Measurements from ENCODE around the gene TNS3.

The TNS3 gene

DNA sequence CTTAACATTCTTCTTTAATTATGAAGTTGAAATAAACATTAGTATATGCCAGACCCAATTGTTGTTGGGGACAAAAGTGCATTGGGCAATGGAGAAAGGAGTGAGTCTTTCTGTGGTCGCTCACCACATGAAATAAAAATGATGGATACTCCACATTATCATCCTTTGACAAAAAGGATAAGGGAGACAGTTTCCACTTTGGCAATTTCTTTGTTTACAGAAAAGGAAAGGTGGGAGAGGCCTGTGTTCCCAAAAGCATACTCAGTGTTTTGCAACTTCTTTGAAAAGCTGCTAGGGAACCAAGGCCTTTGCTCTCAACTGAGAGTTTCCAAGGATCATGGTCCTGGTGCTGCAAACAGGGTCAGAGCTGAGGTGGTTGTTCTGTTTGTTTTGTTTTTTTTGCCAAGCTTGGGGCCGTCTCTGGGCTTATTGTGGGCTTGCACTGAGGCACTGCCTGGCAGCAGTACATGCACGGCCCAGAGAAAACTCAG lies 341.9 kb downstream of the TNS3 start:
- no peak for DNase-seq (ENCODE audit: low read depth)
- TF ChIP-seq, protein P1, sequence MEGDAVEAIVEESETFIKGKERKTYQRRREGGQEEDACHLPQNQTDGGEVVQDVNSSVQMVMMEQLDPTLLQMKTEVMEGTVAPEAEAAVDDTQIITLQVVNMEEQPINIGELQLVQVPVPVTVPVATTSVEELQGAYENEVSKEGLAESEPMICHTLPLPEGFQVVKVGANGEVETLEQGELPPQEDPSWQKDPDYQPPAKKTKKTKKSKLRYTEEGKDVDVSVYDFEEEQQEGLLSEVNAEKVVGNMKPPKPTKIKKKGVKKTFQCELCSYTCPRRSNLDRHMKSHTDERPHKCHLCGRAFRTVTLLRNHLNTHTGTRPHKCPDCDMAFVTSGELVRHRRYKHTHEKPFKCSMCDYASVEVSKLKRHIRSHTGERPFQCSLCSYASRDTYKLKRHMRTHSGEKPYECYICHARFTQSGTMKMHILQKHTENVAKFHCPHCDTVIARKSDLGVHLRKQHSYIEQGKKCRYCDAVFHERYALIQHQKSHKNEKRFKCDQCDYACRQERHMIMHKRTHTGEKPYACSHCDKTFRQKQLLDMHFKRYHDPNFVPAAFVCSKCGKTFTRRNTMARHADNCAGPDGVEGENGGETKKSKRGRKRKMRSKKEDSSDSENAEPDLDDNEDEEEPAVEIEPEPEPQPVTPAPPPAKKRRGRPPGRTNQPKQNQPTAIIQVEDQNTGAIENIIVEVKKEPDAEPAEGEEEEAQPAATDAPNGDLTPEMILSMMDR (conservative IDR thresholded peaks at IDR 0.05; ENCODE audit: low read depth, low read length): no peak
- no peak overlapping the region for H3K4me3 ChIP-seq (ENCODE audit: low read depth, low read length)

DNA sequence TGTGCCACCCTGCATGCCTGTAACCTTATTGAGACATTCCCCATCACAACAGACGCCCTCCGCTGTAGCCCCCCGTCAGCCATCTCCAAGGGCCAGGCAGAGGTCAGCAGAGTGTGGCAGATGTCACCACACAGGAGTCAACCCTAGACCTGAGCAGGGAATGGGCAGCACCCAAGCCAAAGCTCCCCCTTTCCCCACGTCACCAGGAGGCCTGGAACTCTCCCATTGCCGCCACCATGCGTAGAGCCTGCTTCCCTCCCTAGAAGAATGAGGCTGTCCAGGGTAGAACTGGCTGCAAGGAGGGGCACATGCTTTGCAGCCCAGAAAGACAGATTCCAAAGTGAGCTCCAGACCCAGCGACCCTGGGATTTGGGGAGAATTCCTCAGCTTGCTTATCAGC lies 342.9 kb downstream of the TNS3 start:
- no peak for DNase-seq (ENCODE audit: low read depth)
- H3K4me3 ChIP-seq (ENCODE audit: low read depth, low read length): no peak overlapping the region
- TF ChIP-seq, protein P1 (conservative IDR thresholded peaks at IDR 0.05; ENCODE audit: low read depth, low read length): no peak

DNA sequence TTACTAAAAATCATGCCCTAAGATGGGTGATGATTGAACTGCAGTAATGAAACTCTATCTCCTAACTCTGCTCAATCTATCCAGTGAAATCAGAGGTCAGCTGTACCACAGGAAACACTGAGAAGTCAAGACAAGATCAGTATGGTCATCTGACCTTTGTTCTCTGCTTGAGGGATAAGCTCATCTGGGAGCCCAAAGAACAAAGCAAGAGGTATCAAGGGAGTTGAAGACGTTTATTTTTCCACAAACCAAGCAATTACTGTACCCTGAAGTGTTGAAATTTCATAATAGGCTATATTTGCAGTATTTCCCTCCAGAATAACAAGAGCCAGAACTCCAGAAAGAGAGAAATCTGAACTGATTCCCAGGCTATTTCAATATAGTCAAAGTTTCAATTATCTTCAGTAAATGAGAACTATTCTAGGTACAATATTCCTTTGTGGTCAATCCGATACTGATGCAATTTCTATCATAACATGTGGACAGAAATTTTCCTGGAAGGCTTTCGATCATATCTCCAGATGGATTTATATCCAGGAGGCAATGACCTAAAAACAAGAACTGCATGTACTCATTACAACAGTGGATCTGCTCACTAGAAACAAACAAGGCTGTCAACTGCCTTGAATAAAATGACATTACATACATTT lies 345.3 kb downstream of the TNS3 start:
- no peak for DNase-seq (ENCODE audit: low read depth)
- TF ChIP-seq, protein P1 (conservative IDR thresholded peaks at IDR 0.05; ENCODE audit: low read depth, low read length): no peak
- no peak overlapping the region for H3K4me3 ChIP-seq (ENCODE audit: low read depth, low read length)

DNA sequence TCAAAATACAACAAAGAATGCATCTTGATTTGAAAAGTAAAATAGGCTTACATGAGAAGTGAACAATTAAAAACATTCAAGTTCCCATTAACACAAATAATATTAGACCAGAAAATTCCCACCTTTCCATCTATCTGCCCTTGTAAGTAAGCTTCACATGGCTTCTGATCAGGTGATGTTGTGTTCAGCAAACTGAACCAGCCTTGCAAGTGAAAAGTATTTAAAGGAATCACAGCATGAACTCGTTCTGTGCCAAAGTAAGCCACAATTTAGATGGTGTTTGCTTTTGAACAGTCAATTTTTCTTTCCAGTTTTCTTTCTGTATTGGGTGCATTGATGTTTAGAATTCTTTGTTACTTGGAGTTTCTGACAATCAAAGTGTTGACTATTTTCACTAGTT lies 347.9 kb downstream of the TNS3 start:
- H3K4me3 ChIP-seq (ENCODE audit: low read depth, low read length): no peak overlapping the region
- TF ChIP-seq, protein P1 (conservative IDR thresholded peaks at IDR 0.05; ENCODE audit: low read depth, low read length): no peak
- DNase-seq (ENCODE audit: low read depth): peak; percentile 80

DNA sequence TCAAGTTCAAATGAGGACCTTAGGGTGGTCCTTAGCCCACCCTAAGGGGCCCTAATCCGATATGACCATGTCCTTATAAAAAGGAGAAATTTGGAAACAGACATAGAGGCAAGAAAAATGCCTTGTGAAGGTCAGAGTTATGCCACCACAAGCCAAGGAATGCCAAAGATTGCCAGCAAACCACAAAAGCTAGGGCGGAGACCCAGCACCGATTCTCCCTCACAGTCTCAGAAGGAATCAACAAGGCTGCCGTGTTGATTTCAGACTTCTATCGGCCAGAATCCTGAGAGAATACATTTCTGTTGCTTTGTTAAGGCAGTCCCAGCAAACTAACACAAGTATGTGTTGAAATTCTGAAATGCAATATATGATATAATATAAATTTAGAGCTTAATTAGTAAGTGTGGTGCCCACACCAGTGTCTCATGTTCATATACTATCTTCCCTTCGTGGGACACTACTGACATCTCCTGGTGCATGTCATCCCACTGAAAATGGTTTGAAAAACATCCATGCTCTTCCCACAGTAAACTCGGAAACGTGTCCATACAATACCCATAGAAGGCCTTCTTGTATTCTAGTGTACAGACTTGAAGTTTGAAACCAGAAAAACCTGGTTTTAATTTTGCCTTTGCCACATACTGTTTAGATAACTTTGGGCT lies 349.0 kb downstream of the TNS3 start:
- DNase-seq (ENCODE audit: low read depth): no peak
- H3K4me3 ChIP-seq (ENCODE audit: low read depth, low read length): no peak overlapping the region
- TF ChIP-seq, protein P1 (conservative IDR thresholded peaks at IDR 0.05; ENCODE audit: low read depth, low read length): peak; percentile 19

DNA sequence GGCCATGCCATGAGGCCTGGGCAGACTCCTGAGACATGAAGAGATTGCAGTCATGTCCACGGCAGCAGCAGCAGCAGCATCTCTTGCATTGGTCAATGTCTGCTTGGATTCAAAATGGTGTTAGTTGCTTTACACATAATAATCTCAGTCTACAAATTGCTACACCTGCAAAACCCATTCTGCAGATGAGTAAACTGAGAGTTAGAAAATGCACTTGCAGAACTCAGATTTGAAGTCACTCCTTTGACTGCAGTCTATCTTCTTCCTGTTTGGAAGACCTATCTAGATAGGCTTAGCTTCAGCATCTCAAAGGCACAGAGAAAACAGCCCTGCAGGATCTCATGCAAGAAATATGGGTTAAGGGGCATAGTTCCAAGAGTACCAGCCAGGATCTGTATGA lies 350.3 kb downstream of the TNS3 start:
- no peak for DNase-seq (ENCODE audit: low read depth)
- TF ChIP-seq, protein P1 (conservative IDR thresholded peaks at IDR 0.05; ENCODE audit: low read depth, low read length): no peak
- H3K4me3 ChIP-seq (ENCODE audit: low read depth, low read length): no peak overlapping the region

DNA sequence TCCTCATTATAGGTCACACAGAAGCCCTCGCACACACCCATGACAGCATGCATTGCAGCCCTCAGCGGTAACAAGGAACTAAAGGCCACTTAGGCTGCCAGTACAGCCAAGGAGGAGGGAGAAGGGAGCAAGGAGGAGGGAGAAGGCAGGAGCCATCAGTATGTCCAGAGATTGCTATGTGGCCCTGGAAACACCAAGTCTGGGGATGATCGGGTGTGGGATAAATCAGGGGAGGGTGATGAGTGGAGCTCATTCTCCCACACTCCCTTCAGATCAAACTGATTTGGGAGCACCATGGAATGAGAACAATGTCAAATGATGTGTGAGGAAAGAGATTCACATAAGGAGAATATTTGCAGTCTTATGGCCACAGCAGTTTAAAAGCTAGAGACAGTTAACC lies 350.9 kb downstream of the TNS3 start:
- no peak overlapping the region for H3K4me3 ChIP-seq (ENCODE audit: low read depth, low read length)
- TF ChIP-seq, protein P1 (conservative IDR thresholded peaks at IDR 0.05; ENCODE audit: low read depth, low read length): no peak
- no peak for DNase-seq (ENCODE audit: low read depth)

All from choroid plexus epithelial cell (primary cell).